A204.1 (cell line): Measurements from ENCODE around the gene CENPU.
"Not testable (repeated sequence)": the region's sequence is repeated elsewhere in the genome, so short reads cannot be mapped to it uniquely, and the experiment has no call there.

ENCODE experiments used
- FAIRE-seq: peaks from 2 replicates; lab custom pipeline; 2012; peaks lifted over from hg19 to GRCh38; lab: Jason Lieb, UNC

Gene CENPU

DNA sequence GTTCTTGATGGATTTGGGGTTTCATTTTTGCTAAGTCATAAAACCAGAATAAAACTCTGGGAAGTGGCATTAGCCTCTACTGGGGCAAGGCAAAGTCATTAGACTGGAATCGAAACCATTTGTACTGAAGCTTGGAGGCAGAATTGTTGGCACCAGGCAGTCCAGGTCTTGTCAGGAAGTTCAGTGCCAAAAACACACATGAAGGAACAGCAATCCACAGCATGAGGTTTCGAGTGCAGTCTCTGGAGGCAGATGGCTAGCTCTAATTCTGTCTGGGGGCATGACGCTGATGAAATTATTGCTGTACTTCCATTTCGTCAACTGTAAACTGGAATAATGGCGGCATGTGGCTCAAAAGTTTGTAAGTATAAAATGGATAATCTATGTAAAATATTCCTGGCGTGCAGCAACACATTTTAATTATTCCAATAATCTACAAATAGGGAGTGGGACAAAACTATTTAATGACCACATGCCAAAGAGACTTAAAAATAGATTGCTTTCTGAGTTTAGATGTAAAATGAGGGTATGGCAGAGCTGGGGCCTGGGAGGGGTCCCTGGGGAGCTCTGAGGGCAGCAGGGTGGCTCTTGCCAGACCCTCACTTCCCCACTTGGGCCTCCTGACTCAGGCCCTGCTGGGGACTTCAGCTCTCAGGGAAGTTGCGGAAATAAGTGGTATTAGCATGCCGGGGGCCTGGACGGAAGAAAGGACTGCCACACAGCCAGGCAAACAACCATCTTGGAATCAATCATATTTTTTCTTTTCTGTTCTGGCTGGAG lies 18.8 kb upstream of the CENPU start:
- FAIRE-seq, result no peak

DNA sequence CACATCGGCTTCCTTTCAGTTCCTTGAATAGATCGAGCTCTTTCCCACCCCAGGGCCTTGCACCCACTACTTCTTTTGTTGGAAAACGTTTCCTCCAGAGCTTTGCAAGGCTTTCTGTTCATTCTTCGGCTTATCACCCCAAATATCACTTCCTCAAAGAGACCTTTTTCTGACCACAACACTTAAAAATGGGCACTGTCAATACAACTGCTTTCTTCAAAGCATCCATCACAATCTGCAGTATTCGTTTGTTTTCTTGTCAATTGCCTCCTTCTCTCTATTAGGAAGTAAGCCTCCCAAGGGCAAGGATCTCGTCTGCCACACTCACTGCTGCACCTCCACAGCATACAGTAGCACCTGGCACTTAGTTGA lies 17.7 kb upstream of the CENPU start:
- FAIRE-seq, result no peak

DNA sequence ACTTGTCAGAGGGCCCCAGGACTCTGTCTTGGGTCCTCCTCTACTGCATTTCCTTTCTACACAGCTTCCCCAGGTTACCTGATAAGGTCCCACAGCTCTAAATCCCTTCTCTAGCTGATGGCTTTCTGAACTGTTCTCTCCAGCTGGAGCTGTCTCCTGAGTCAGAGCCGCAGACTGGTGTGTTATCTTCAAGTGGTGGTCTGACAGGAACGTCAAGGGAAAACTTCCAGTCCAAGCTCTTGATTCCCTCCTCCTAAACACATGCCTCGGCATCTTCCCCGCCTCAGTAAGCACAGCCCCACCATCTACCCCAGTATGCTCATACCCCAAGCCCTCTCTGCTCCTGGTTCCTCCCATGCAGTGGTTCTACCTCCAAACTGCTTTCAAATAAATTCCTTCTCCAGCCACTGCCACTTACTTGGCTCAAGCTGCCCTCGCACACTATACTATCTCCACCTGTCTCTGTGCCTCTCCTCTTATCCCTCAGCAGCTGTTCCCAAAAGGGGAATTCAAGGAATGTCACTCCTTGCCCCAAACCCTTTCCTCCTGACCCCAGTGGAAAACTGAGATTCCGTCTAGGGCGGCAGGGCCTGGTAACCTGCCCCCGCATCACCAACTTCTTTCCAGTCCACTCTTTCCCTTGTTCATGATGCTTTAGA lies 17.2 kb upstream of the CENPU start:
- FAIRE-seq, result no peak

DNA sequence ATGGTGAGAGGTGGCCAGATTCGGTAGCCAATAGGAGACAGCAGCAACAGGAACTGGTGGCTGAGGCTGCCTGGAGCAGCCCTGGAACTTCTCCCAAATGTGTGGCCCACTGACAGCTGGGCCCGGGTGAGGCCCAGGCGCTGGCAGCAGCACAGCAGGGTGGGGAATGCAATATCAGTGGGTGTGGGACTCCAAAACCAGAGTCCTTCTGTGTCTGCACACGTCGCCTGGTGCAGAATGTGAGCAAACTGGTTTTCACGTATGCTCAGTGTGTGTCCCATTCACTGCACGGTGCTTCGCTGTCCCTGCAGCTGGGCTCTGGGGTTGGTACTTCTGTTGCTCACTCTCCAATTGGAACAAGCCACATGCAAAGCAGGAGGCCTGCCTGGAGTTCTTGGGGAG lies 14.4 kb upstream of the CENPU start:
- FAIRE-seq, result no peak

DNA sequence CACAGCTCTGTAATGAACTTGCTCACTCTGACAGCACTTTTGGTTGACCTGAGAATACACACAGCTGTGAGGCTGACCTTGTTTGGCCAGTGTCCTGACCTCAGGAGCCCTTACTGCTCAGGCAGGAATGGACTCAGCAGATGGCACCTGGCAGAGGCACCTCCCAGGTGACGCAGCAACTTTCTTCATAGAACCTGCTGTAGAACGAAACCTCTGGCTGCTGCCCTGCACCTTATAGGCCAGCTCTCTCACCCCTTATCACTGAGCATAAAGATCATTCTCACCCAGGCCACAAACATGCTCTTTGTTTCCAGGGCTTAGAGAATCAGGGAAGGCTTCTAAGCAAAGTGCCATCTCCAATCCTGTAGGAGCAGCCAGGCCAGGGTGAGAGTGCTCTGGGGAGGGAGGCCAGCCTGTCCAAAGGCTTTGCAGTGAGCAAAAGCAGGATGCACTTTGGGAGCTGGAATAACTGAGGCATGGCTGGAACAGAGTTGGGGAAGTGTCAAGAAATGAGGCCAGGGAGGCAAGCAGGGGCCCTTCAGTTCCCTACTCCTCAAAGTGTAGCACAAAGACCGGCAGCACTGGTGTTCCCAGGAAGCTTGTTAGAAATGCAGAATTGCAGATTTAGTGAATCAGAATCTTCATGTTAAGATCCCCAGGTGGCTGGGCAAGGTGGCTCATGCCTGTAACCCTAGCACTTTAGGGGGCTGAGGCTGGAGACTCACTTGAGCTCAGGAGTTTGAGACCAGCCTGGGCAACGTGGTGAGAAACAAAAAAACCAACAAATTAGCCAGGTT lies 13.3 kb upstream of the CENPU start:
- FAIRE-seq, result no peak

DNA sequence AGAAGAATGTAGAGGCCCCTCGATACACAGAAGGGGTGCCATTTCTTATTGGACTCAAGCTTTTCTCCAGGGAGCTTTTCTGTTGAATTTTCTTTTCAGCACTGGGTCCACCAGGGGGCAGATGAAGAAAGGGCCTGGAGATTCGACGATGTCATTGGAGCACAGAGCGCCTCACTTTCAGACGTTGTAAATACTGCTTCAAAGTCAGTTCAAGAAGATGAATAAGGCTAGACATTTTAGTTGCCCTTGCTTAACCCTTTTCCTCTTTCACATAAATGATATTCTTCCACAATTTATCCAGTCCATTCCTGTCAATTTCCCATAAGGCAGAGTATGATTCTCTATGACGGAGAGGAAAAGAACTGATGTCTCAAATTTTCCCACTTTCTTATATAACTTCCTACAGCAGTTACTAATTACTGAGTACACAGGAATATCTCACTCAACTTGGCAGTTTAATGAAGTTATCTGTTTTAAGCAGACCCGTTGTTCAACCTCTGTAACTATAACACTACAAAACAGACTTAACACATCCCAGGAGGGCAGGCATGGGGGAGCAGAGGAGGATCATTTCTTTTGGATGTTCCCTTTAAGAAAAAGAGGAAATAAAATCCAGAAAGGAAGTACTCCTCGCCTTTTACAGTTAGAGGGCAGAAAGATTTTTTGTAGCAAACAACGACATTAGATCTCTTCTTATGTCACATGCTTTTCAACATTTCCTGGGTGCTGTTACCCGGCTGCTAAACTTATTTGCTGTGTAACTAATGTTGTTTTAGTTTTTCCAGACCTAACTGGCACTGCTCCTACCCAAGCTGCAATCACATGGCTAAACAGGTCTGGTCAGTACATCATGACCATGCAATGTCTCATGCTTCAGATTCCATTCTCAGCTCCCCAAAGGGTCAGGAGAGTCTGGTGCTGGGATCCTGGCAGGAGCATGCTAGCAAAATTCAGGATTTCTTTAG lies 12.2 kb upstream of the CENPU start:
- peak; percentile 91 for FAIRE-seq

DNA sequence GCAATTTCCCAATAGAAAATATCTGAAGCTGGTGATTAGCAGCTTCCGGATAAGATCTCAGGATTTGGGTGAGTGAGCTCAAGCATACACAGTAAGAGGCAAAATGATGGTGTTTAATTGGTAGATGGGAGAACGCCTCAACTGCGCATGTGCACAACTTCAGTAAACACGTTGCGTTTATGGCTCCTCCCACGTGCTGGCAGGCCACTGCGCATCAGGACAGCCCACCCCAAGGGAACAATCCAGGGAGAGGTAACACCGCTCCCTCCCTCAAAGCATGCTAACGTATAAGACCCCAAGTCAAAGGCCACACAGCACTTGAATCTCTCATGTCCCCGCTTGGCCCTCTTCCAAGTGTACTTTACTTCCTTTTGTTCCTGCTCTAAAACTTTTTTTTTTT lies 10.3 kb upstream of the CENPU start:
- FAIRE-seq, result no peak

DNA sequence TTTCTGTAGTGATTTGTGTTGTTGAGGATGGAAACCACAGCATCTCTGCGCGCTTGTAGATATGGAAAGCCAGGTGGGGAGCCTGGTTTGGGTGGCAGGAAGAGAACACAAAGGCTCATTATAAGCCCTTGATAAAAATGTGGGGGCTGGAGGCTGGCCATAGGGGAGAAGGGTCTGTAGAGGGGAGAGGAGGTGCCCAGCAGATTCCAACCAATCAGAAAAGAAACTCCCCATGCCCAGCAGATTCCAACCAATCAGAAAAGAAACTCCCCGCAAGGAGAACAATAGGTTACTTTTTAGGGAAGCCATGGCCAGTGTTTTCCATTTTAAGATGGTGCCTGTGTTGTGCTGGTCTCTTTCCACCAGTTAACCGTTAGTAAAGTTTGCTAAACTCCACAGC lies 9.8 kb upstream of the CENPU start:
- FAIRE-seq, result no peak

DNA sequence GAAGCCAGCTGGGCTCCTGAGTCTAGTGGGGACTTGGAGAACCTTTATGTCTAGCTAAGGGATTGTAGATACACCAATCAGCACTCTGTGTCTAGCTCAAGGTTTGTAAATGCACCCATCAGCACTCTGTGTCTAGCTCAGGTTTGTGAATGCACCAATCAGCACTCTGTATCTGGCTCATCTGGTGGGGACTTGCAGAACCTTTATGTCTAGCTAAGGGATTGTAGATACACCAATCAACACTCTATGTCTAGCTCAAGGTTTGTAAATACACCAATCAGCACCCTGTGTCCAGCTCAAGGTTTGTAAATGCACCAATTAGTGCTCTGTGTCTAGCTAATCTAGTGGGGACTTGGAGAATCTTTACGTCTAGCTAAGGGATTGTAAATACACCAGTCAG lies 7.8 kb upstream of the CENPU start:
- not testable (repeated sequence) for FAIRE-seq

DNA sequence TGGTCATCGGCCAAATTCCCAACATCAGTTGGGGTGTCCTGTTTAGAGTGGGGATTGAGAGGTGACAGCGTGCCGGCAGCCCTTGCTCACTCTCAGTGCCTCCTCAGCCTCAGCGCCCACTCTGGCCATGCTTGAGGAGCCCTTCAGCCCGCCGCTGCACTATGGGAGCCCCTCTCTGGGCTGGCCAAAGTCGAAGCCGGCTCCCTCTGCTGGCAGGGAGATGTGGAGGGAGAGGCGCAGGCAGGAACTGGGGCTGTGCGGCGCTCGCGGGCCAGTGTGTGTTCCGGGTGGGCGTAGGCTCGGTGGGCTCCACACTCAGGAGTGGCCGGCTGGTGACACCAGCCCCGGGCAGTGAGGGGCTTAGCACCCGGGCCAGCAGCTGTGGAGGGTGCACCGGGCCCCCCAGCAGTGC lies 7.1 kb upstream of the CENPU start:
- FAIRE-seq, result no peak

DNA sequence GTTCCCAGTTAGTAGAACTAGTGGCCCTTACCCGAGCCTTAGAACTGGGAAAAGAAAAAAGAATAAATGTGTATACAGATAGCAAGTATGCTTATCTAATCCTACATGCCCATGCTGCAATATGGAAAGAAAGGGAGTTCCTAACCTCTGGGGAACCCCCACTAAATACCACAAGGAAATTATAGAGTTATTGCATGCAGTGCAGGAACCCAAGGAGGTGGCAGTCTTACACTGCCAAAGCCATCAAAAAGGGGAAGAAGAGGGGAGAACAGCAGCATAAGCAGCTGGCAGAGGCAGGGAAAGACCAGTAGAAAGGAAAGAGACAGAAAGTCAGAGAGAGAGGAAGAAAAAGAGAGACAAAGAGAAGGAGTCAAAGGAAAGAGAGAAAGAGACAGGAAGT lies 5.7 kb upstream of the CENPU start:
- not testable (repeated sequence) for FAIRE-seq

DNA sequence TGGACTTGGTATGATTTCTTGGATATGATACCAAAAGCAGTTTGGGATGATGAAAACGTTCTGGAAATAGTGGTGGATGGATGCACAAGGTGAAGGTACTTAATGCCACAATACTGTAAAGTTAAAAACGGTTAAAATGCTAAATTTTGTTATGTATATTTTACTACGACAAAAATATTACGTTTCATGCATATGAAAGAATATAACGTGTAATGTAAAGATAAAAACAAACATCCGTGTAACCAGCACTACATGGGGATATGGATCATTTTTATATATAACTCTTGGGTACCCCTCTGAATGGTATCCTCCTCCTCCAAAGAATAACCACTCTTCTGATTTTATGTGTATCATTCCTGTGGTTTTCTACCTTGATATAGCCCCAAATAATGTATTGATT lies 862 bp upstream of the CENPU start:
- no peak for FAIRE-seq

DNA sequence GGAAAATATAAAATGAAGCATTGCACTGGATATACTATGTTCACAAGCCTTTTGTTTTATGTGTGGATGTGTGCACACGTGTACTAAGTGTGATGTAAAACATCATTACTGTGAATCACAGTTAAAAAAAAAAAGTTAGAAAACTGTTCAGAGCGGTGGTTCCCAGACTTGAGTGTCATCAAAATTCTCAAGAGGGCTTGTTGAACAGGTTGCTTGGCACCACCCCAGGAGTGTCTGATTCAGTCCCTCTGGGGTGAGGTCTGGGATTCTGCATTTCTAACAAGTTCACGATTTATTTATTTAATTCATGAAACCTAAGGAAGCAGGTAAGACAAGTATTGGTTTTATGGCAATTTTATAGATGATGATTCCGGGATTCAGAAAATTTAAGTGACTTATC lies 1.8 kb downstream of the CENPU start:
- FAIRE-seq, result no peak

DNA sequence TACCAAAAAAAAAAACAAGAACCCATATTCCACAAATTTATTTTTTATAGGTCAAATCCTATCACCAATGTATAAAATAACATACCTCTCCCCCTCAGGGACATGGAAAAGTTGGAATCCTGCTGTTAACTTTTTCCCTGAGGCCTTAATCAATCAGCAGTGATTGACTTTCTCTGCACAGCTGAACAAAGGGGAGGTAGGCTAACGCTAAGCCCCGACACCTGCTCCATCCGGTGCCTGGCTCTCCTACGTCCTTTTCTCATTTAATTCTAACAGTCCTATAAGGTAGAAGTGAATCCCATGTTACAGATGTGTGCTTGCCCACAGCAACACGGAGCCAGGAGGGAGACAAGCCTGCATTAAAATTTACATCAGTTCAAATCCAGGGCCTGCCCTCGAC lies 2.8 kb downstream of the CENPU start:
- no peak for FAIRE-seq

DNA sequence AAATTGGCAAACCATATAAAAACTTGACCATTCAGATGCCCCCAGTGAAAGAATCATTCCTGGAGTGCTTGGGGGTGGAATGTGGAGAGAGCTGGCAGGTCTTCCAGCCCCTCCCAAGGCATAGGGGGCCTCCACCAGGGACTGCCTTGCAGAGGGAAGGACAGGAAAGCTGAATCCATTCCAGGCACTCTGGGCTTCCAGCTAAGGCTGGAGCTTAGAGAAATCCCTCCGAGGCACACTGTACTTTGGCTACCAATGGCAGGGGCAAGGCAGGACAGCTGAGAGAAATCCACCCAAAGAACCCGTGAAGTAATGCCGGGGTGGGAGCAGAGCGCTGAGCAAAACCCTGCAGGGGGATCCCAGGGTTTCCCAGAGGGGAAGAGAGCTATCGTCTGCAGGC lies 4.0 kb downstream of the CENPU start:
- no peak for FAIRE-seq

DNA sequence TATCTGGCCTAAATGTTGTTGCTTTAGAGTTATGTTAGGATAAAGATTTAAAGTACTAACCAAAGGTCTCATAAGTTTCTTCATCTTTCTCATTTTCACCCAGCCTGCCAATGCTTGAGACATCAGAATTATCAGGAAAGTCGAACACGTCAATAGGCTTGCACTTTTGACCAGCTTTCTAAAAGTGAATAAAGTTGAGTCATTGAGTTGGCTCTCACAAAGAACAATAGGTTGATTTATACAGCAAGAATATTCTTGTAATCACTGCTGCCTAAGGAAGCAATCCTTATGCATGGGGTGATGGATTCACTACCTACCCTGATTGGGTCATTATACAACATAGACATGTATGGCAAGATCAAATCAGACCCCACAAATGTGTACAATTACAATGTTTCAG lies 5.0 kb downstream of the CENPU start:
- FAIRE-seq, result no peak

DNA sequence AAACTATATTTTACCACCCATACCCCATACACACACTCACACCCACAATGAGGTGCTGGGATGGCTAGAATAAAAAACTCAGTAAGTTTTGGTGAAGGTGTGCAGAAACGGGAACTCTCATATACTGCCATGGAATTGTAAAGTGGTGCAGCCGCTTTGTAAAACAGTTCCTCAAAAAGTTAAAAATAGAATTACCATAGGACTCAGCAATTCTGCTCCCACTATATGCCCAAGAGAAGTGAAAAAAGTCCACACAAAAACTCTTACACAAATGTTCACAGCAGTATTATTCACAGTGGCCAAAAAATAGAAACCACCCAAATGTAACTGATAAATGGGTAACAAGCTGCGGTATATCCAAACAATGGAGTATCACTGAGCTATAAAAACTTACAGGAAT lies 6.5 kb downstream of the CENPU start:
- no peak for FAIRE-seq

DNA sequence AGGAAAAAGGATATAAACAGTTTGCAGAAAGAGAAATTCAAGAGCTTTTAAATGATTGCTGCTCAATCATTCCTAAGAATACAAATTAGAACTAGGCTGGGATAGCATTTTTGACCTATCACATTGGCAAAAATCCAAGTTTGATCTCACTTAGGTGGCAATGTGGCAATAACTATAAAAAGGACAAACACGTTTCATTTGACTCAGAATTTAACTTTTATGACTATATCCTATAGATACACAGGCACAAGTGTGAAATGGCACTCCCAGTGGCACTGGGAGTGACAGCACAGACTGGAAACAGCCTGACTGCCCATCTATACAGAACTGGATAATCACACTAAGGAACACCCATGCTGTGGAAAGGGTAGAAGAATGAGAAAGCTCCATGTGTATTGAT lies 11.1 kb downstream of the CENPU start:
- FAIRE-seq, result no peak

DNA sequence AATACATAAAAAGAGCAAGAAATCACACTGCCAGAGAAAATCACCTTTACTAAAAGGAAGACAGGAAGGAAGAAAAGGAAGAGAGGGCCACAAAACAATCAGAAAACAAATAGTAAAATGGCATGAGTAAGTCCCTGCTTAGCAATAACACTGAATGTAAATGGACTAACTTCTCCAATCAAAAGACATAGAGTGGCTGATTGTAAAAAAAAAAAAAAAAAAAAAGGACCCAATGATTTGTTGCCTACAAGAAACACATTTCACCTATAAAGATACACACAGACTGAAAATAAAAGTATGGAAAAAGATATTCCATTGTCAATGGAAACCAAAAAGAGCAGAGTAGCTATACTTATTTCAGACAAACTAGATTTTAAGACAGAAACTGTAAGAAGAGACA lies 12.6 kb downstream of the CENPU start:
- no peak for FAIRE-seq

DNA sequence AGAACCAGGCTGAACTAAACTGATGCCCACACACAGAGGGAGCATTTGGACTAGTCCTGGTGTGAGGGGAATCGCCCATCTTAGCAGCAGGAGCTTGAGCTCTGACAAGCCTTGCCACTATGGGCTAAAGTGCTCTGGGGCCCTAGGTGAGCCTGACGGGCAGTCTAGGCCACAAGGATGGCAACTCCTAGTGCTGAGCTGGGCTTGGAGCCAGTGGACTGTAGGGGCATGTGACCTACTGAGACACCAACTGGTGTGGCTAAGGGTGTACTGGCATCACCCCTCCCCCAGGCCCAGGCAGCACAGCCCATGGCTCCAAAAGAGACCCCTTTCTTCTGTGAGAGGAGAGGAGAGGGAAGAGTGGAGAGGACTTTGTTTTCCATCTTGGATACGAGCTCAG lies 14.5 kb downstream of the CENPU start:
- no peak for FAIRE-seq

DNA sequence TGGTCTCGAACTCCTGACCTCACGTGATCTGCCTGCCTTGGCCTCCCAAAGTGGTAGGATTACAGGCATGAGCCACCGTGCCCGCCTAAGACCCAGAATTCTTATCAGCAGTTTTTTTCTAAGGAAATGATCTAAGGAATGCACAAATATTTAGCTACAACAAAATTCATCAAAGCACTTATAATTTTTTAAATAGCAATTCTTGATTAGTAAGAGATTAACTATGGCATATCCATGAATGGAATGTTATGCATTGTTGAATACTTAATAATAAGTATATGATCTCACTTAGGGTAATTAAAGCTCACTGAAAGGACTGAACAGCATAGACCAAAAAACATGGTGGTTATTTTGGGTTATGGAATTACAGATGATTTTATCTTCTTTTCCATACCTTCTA lies 18.4 kb downstream of the CENPU start:
- FAIRE-seq, result no peak

DNA sequence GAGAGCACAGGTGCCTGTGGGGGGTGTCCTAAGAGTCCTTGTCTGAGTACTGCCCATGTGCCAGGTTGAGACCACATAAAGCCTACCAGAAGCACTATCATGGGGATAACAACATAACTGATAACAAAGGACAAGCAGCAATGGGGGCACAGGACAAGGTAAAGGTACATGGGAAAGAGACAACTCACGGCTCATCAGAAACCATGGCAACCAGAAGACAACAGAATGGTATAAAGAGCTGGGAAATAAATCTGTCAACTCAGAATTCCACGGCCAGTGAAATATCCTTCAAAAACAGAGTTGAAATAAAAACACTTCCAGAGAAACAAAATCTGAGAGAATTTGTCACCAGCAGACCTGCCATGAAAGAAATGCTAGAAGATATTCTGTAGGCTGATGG lies 20.0 kb downstream of the CENPU start:
- no peak for FAIRE-seq
